Measurements from ENCODE around the gene ITIH4. TPM values are rescaled to one million over a fixed set of nuclear protein-coding genes. Genes with fewer than 3 reads are reported as not detected.

ITIH4 gene
- total and polyA plus RNA-seq, 8 donors = 16.2 to 276 (median 77.4) TPM

GRCh38 chr3:52798376-52798977 is 32.0 kb downstream of the ITIH4 start:
- WGBS, 2 donors = 77 to 92% methylated on average over 10 of the region's 10 CpGs
- ATAC-seq = peak in 1 of 4 donors; percentile 4
- Histone ChIP-seq H3K27me3 (no peaks in the 10 kb centered on the region), H3K4me1 (peaks cover 0 to 3% (median 0%) of the 10 kb centered on the region in 3 donors), H3K9me3 (no peaks in the 10 kb centered on the region), H3K27ac (no peak overlapping the region), H3K36me3 (no peaks in the 10 kb centered on the region), H3K4me3 (no peak overlapping the region)
- FAIRE-seq = no peak
- intact Hi-C loops (cut with DNase I) = no loop called here
- no peak for DNase-seq
- no peak for TF ChIP-seq CTCF (IDR thresholded peaks at IDR 0.05)

GRCh38 chr3:52796411-52796810 is 34.1 kb downstream of the ITIH4 start:
- 90 to 98% methylated on average over 9 of the region's 9 CpGs for WGBS, 2 donors
- no peak overlapping the region for H3K4me3 ChIP-seq
- DNase-seq (no peak), ATAC-seq (no peak), FAIRE-seq (no peak)
- H3K4me1 ChIP-seq = peaks cover 0 to 3% (median 0%) of the 10 kb centered on the region in 3 donors
- no peaks in the 10 kb centered on the region for H3K27me3 ChIP-seq
- H3K27ac ChIP-seq = no peak overlapping the region
- no peaks in the 10 kb centered on the region for H3K9me3 ChIP-seq
- no peak for TF ChIP-seq CTCF (IDR thresholded peaks at IDR 0.05)
- intact Hi-C loops (cut with DNase I) = no loop called here
- H3K36me3 ChIP-seq = no peaks in the 10 kb centered on the region

GRCh38 chr3:52795298-52795900 is 35.1 kb downstream of the ITIH4 start:
- intact Hi-C loops (cut with DNase I) = no loop called here
- H3K9me3 ChIP-seq = no peaks in the 10 kb centered on the region
- H3K4me1 ChIP-seq = peaks cover 0 to 3% (median 0%) of the 10 kb centered on the region in 3 donors
- DNase-seq (peak in 3 of 6 donors; percentile 27 to 66 (median 34)), FAIRE-seq (no peak), ATAC-seq (peak in 3 of 4 donors; percentile 15 to 81 (median 53))
- no peak overlapping the region for H3K27ac ChIP-seq
- H3K4me3 ChIP-seq = no peak overlapping the region
- H3K27me3 ChIP-seq = no peaks in the 10 kb centered on the region
- whole genome bisulfite sequencing, 2 donors = 45 to 46% methylated on average over 9 of the region's 9 CpGs
- H3K36me3 ChIP-seq = no peaks in the 10 kb centered on the region
- TF ChIP-seq CTCF (IDR thresholded peaks at IDR 0.05) = no peak

GRCh38 chr3:52794612-52795099 is 35.8 kb downstream of the ITIH4 start, which contains the start of gene ITIH3:
Gene ITIH3 (plus strand): TSS chr3:52794796. CDS start chr3:52794804, 8 bp downstream.
- H3K36me3 ChIP-seq = no peaks in the 10 kb centered on the region
- H3K27me3 ChIP-seq = no peaks in the 10 kb centered on the region
- H3K27ac ChIP-seq = no peak within 1 kb of the TSS
- TF ChIP-seq CTCF (IDR thresholded peaks at IDR 0.05) = no peak
- H3K4me3 ChIP-seq = no peak within 1 kb of the TSS
- intact Hi-C loops (cut with DNase I) = no loop called here
- H3K4me1 ChIP-seq = peaks cover 0 to 3% (median 0%) of the 10 kb centered on the region in 3 donors
- H3K9me3 ChIP-seq = no peaks in the 10 kb centered on the region
- peak in 1 of 4 donors; percentile 3 for ATAC-seq
- DNase-seq = peak in 1 of 6 donors; percentile 41
- no peak for FAIRE-seq
- 82 to 85% methylated on average over 10 of the region's 10 CpGs for WGBS, 2 donors
